GM12874 (cell line): ENCODE data around the gene ATG9B.

Source experiments
- TF ChIP-seq, protein P1 (sequence below): IDR thresholded peaks from 2 replicates; pipeline ENCODE4 v1.5.1; 2011; ENCODE audit warnings: low read depth, mild to moderate bottlenecking, control low read depth, low read length, moderate library complexity; ENCODE audit not compliant: insufficient read depth

The ATG9B gene

DNA sequence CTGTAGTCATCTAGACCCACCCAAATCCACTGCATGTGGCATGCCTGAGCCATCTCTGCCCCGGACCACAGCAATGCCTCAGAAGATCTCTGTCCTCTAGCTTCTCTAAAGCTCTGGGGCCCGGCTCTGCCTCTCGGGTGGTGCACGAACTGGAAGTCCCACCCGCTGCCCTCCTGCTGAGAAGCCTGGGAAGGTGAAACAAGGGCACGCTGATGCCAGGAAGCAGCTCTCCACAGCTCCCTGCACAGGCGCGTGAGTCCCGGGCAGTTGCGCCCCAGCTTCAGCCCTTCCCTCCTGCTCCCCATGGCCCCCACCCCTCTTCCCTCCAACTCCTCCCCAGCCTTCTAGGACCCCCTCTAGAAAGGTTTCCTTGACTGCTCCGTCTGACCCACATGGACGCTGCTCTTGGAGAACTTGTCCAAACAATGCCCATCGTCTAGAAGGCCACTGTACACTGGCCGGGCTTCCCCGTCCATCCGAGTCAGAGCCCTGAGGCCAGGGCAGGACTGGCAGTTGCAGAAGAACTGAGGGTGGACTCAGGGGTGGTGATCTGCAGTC is 58.9 kb downstream of the ATG9B start:
- TF ChIP-seq, protein P1, sequence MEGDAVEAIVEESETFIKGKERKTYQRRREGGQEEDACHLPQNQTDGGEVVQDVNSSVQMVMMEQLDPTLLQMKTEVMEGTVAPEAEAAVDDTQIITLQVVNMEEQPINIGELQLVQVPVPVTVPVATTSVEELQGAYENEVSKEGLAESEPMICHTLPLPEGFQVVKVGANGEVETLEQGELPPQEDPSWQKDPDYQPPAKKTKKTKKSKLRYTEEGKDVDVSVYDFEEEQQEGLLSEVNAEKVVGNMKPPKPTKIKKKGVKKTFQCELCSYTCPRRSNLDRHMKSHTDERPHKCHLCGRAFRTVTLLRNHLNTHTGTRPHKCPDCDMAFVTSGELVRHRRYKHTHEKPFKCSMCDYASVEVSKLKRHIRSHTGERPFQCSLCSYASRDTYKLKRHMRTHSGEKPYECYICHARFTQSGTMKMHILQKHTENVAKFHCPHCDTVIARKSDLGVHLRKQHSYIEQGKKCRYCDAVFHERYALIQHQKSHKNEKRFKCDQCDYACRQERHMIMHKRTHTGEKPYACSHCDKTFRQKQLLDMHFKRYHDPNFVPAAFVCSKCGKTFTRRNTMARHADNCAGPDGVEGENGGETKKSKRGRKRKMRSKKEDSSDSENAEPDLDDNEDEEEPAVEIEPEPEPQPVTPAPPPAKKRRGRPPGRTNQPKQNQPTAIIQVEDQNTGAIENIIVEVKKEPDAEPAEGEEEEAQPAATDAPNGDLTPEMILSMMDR = no peak
